Lower leg skin (tissue), 3 donors: ENCODE data around the gene RNF14.

Experiments used
- POLR2A ChIP-seq, 2 donors: fragments of 450-650 bp; IDR thresholded peaks; one replicate each; pipeline ENCODE4 v1.6.1; 2016 to 2017; ENCODE audit warnings: antibody characterized with exemption in 2 of 2, mild to moderate bottlenecking in 1 of 2, moderate library complexity in 1 of 2
- TF ChIP-seq, protein P1 (sequence below), 3 donors: fragments of 450-650 bp; IDR thresholded peaks; one replicate each; pipeline ENCODE4 v1.5.1; 2016; ENCODE audit warnings: antibody characterized with exemption in 3 of 3, mild to moderate bottlenecking in 3 of 3, moderate library complexity in 2 of 3

- no peak for TF ChIP-seq POLR2A (IDR thresholded peaks at IDR 0.05)
- TF ChIP-seq, protein P1, sequence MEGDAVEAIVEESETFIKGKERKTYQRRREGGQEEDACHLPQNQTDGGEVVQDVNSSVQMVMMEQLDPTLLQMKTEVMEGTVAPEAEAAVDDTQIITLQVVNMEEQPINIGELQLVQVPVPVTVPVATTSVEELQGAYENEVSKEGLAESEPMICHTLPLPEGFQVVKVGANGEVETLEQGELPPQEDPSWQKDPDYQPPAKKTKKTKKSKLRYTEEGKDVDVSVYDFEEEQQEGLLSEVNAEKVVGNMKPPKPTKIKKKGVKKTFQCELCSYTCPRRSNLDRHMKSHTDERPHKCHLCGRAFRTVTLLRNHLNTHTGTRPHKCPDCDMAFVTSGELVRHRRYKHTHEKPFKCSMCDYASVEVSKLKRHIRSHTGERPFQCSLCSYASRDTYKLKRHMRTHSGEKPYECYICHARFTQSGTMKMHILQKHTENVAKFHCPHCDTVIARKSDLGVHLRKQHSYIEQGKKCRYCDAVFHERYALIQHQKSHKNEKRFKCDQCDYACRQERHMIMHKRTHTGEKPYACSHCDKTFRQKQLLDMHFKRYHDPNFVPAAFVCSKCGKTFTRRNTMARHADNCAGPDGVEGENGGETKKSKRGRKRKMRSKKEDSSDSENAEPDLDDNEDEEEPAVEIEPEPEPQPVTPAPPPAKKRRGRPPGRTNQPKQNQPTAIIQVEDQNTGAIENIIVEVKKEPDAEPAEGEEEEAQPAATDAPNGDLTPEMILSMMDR (IDR thresholded peaks at IDR 0.05) = no peak
Observed at GRCh38 chr5:141940695-141941271, 28.1 kb upstream of the RNF14 start.
